ENCODE results near the gene NDFIP1.
"Not testable (repeated sequence)": the region's sequence is repeated elsewhere in the genome, so short reads cannot be mapped to it uniquely, and the experiment has no call there.

The NDFIP1 gene

DNA sequence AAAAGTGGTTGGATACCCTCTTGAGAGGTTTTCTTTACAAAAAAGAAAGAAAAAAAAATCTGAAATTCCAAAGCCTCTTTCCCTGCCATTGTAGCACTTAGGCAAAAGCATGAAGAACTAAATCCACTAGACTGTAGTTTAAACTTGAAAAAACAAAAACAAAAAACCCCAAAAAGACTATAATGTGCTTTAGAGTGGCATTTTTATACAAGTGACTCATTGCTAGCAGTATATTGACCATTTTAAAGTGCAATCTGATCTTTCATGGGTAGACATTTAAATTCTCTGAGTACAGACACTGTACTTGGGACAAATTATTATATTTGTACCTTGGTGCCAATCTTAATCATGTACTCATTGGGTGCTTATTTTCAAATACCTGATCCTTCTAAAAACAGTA is 50.8 kb downstream of the NDFIP1 start:
- no peak for DNase-seq

GRCh38 chr5:142164315-142164714 is 55.7 kb downstream of the NDFIP1 start:
- no peak for DNase-seq

- no peak for DNase-seq
Measured at GRCh38 chr5:142166754-142167153, 58.2 kb downstream of the NDFIP1 start.

GRCh38 chr5:142167458-142167857 is 58.9 kb downstream of the NDFIP1 start:
- DNase-seq, result no peak

- DNase-seq, result no peak
Measured at GRCh38 chr5:142168365-142168764, 59.8 kb downstream of the NDFIP1 start.

- no peak for DNase-seq
Measured at GRCh38 chr5:142170254-142170953, 61.8 kb downstream of the NDFIP1 start.

DNA sequence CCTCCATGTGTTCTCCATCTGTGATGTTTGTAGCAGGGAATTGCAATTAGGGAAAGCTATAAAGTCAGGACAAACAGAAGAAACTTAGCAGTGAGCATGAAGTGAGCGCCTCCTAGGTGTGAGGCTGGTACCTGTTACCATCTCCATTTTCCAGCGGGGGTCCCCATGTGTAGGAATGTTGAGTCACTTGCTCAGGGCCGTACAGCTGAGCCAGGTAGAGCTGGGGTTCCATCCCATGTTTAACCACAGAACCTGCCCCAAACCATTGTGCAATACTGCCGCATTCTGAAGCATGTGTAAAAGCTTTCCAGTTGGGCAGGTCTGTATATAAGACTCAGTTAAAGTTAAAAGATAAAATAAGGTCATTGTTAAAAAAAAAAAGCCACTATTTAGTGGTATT is 62.7 kb downstream of the NDFIP1 start:
- no peak for DNase-seq

DNA sequence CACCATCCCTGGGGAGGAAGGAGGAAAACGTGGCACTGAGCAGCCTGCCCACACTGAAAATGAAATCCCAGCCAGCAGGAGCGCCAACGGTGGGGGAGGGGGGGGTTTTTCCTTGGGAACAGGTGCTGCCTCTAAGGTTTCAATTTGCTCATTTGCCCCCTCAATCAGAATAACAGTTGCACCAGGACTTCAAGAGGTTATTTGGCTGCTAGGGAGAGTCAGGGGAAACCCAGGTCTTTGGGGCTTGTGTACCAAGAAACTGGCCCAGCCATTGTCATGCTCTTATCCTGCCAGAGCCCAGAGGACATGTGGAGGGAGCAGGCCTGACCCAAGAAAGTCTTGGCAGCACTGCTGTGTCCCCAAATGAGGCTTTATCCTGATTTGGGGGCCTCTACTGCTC is 66.5 kb downstream of the NDFIP1 start:
- DNase-seq, result no peak

- DNase-seq, result no peak
Measured at GRCh38 chr5:142175461-142176142, 67.0 kb downstream of the NDFIP1 start.

- DNase-seq, result no peak
Measured at GRCh38 chr5:142176255-142176654, 67.7 kb downstream of the NDFIP1 start.

- DNase-seq, result no peak
Measured at GRCh38 chr5:142178651-142179050, 70.1 kb downstream of the NDFIP1 start.

GRCh38 chr5:142179776-142180387 is 71.3 kb downstream of the NDFIP1 start:
- DNase-seq, result no peak

GRCh38 chr5:142181096-142181495 is 72.5 kb downstream of the NDFIP1 start:
- DNase-seq, result no peak

- DNase-seq, result no peak
Measured at GRCh38 chr5:142181547-142182163, 73.1 kb downstream of the NDFIP1 start.

- no peak for DNase-seq
Measured at GRCh38 chr5:142182840-142183239, 74.3 kb downstream of the NDFIP1 start.

GRCh38 chr5:142183561-142183960 is 75.0 kb downstream of the NDFIP1 start:
- no peak for DNase-seq

- DNase-seq, result no peak
Measured at GRCh38 chr5:142184988-142185387, 76.4 kb downstream of the NDFIP1 start.

- no peak for DNase-seq
Measured at GRCh38 chr5:142186514-142186856, 77.9 kb downstream of the NDFIP1 start.

DNA sequence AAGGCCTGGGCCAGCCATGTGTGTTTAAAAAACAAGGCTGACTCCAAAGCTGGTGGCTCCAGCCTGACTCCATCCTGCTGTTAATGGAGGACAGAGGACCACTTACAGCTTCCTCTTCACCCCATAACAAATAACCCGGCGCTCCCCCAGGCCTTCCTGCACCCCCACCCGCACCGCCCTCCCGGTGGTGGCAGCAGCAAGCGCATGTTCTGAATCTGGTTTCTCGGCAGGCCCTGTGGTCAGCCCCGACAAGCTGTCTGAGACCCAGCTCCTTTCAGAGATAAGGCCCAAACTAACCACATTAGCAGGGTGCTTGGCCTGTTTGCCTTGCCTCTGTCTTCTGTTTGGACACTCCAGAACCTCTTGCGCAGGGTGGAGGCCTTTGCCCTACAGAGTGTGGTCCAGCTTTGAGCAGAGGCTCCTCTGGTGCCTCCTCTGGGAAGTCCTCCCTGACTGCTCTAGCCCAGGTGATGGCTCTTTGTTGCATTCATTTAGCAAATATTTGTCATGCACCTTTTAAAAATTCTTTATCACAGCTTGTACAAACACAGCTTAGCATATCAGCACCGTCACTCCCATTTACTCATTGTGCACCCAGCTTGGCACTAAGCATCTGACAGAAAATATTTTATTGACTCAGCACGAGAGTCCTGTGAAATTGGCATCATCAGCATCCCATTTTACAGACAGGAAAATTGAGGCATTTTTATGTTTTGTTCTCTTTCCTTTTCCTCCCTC is 78.4 kb downstream of the NDFIP1 start:
- DNase-seq, result no peak

- DNase-seq, result not testable (repeated sequence)
Measured at GRCh38 chr5:142188691-142189090, 80.1 kb downstream of the NDFIP1 start.

DNA sequence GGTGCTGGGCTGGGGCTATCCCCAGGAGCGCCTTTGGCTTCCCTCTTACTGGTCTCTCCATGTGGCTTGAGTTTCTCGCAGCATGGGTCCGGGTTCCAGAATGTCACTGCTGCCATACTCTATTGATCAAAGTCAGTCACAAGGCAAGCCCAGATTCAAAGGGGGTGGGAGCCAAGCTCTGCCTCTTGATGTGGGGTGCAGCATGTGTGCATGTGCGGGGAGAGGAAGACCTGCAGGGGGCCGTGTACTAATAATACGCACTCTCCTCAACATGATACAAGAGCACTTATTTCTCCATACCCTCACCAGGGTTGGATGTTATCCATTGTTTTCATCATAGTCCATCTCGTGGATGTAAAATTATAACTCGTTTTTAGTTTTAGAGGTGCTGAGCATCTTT is 81.2 kb downstream of the NDFIP1 start:
- no peak for DNase-seq

DNA sequence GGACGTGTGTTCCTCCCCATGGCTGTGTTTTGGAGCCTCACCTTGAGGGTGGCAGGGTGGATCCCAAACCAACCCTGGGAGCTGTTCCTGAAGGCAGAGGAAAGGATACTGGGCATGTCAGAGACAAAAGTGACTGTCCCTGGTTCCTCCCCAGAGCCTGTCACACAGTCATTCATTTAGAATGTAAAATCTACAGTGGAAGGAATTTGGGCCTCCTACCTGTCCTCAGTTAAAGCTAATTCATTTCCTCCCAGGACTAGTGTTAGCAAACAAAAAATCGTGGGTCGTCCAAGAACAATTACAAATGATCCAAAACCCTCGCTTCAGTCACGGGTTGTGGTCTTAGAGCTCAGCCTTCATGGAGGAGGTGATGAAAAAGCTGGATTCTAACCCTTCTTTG is 83.2 kb downstream of the NDFIP1 start:
- DNase-seq, result no peak

Data from stimulated activated CD4-positive, alpha-beta T cell treated with anti-CD3 and anti-CD28 coated beads, Interleukin-4, amount 100 ng/mL, for 4 hours (primary cell).